ENCODE results near the gene LRFN4.

DNA sequence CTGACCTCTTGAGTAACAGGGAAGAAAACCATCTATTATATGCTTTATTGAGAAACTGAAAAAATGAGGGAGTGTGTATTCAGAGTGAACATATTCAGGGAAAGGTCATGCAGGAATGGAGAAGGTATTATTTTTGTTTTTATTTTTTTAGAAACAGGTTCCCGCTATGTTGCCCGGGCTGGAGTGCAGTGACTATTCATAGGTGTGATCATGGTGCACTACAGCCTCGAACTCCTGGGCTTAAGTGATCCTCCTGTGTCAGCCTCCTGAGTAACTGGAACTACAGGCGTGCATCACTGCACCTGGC lies 22.4 kb upstream of the LRFN4 start:
- TF ChIP-seq, protein P1, sequence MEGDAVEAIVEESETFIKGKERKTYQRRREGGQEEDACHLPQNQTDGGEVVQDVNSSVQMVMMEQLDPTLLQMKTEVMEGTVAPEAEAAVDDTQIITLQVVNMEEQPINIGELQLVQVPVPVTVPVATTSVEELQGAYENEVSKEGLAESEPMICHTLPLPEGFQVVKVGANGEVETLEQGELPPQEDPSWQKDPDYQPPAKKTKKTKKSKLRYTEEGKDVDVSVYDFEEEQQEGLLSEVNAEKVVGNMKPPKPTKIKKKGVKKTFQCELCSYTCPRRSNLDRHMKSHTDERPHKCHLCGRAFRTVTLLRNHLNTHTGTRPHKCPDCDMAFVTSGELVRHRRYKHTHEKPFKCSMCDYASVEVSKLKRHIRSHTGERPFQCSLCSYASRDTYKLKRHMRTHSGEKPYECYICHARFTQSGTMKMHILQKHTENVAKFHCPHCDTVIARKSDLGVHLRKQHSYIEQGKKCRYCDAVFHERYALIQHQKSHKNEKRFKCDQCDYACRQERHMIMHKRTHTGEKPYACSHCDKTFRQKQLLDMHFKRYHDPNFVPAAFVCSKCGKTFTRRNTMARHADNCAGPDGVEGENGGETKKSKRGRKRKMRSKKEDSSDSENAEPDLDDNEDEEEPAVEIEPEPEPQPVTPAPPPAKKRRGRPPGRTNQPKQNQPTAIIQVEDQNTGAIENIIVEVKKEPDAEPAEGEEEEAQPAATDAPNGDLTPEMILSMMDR (IDR thresholded peaks at IDR 0.05 in 8 of 11, conservative IDR thresholded peaks at IDR 0.05 in 3 of 11), result peak in 5 of 11 experiments; percentile 5 to 37 (median 15)
- TF ChIP-seq POLR2A (IDR thresholded peaks at IDR 0.05), result no peak
- no peak for TF ChIP-seq POLR2AphosphoS5 (IDR thresholded peaks at IDR 0.05)

Data from spleen (tissue), 7 donors.